Prostate gland (tissue), 2 donors: ENCODE measurements around the gene ZNF616. TPM values are rescaled to one million over a fixed set of nuclear protein-coding genes. Genes with fewer than 3 reads are reported as not detected.

Experiments
- DNase-seq: peaks from one replicate; pipeline ENCODE4 v3.0.0-alpha.2; 2019; ENCODE audit warnings: low spot score
- H3K27ac ChIP-seq, 2 donors: fragments of 200-600 bp; sonication (generic); 2 replicates each; pipeline ENCODE4 v1.5.1; 2017 to 2019
- H3K27me3 ChIP-seq: fragments of 200-600 bp; sonication (generic); replicated peaks from 2 replicates; pipeline ENCODE4 v1.5.1; 2019; ENCODE audit not compliant: insufficient read depth
- H3K36me3 ChIP-seq, 2 donors: fragments of 200-600 bp; sonication (generic); 1 replicate in 1 of 2; 2 replicates in 1 of 2; pipeline versions ENCODE4 v1.5.1 to v1.8.1; 2017 to 2019
- H3K4me1 ChIP-seq: fragments of 200-600 bp; sonication (generic); replicated peaks from 2 replicates; pipeline ENCODE4 v1.5.1; 2019
- H3K4me3 ChIP-seq, 2 donors: fragments of 200-600 bp; sonication (generic); 2 replicates each; pipeline ENCODE4 v1.5.1; 2017 to 2019
- H3K9me3 ChIP-seq: fragments of 200-600 bp; sonication (generic); 2 replicates; pipeline ENCODE4 v1.5.1; 2017
- CTCF ChIP-seq, 4 experiments: fragments of 200-600 bp in 2 of 4; fragments of 450-650 bp in 2 of 4; sonication (generic) in 2 of 4; IDR thresholded peaks; 1 replicate in 3 of 4; 2 replicates in 1 of 4; pipeline ENCODE4 v1.5.1; 2016 to 2019; ENCODE audit warnings: antibody characterized with exemption in 4 of 4, mild to moderate bottlenecking in 2 of 4, moderate library complexity in 2 of 4
- POLR2A ChIP-seq: fragments of 450-650 bp; IDR thresholded peaks from one replicate; pipeline ENCODE4 v1.6.1; 2016; ENCODE audit warnings: antibody characterized with exemption, mild to moderate bottlenecking
- POLR2AphosphoS5 ChIP-seq: sonication (generic); formaldehyde crosslinking; IDR thresholded peaks from one replicate; pipeline ENCODE4 v1.6.1; 2017; ENCODE audit warnings: antibody characterized with exemption
- WGBS: methylation state at CpG from one replicate; pipeline ENCODE4 v1.1.5; 2018; 5-methylcytosine and 5-hydroxymethylcytosine counted together
- intact Hi-C: fragments of 100-400 bp; cut with DNase I; formaldehyde crosslinking; loops from one replicate; pipeline ENCODE4 v1.14.2; 2022
- total RNA-seq, 2 donors: library from RNA; depleted of rRNA; stranded (reverse); fragments of >200 nt; gene quantifications; one replicate each; pipeline ENCODE4 v1.1.0, GENCODE V29; 2016

The ZNF616 gene
- total RNA-seq, 2 donors from 2014 or later = 9.1 to 13.7 TPM

- intact Hi-C loops = no loop called here
- Histone ChIP-seq H3K9me3 (no peaks in the 10 kb centered on the region), H3K27me3 (no peaks in the 10 kb centered on the region), H3K27ac (no peak overlapping the region), H3K4me3 (no peak overlapping the region), H3K4me1 (no peaks in the 10 kb centered on the region), H3K36me3 (peaks cover 0 to 4% of the 10 kb centered on the region in 2 donors)
- TF ChIP-seq POLR2AphosphoS5 = no peak
- TF ChIP-seq CTCF (IDR thresholded peaks at IDR 0.05) = no peak
- no peak for TF ChIP-seq POLR2A
- DNase-seq = no peak
These were observed 53.3 kb downstream of the ZNF616 start for GRCh38 chr19:52086481-52086880.

- no peak overlapping the region for H3K27ac ChIP-seq
- H3K36me3 ChIP-seq = peaks cover 21 to 26% of the 10 kb centered on the region in 2 donors
- peaks cover 5% of the 10 kb centered on the region for H3K9me3 ChIP-seq
- 91% methylated on average over 5 of the region's 5 CpGs for WGBS
- intact Hi-C loops = no loop called here
- H3K4me3 ChIP-seq = no peak overlapping the region
- DNase-seq = no peak
- TF ChIP-seq POLR2A (no peak), CTCF (IDR thresholded peaks at IDR 0.05) (no peak), POLR2AphosphoS5 (no peak)
- H3K4me1 ChIP-seq = no peaks in the 10 kb centered on the region
- H3K27me3 ChIP-seq = no peaks in the 10 kb centered on the region
These were observed 69.2 kb downstream of the ZNF616 start for GRCh38 chr19:52070496-52070895.

- H3K36me3 ChIP-seq = peaks cover 17 to 21% of the 10 kb centered on the region in 2 donors
- intact Hi-C loops = no loop called here
These were observed 70.1 kb downstream of the ZNF616 start for GRCh38 chr19:52069653-52070052.

GRCh38 chr19:52066258-52066863 lies 73.4 kb downstream of the ZNF616 start:
- H3K27me3 ChIP-seq = no peaks in the 10 kb centered on the region
- intact Hi-C loops = no loop called here
- H3K36me3 ChIP-seq = peaks cover 17 to 21% of the 10 kb centered on the region in 2 donors
- no peak for DNase-seq
- TF ChIP-seq POLR2A (no peak), CTCF (IDR thresholded peaks at IDR 0.05) (no peak), POLR2AphosphoS5 (no peak)
- 92% methylated on average over 6 of the region's 6 CpGs for WGBS
- no peak overlapping the region for H3K4me3 ChIP-seq
- H3K27ac ChIP-seq = no peak overlapping the region
- peaks cover 5% of the 10 kb centered on the region for H3K9me3 ChIP-seq
- no peaks in the 10 kb centered on the region for H3K4me1 ChIP-seq

More at GRCh38 chr19:52069653-52070052, 70.1 kb downstream of the ZNF616 start:
- no peaks in the 10 kb centered on the region for H3K4me1 ChIP-seq
- peaks cover 5% of the 10 kb centered on the region for H3K9me3 ChIP-seq
- DNase-seq = no peak
- H3K4me3 ChIP-seq = no peak overlapping the region
- 83% methylated on average over 2 of the region's 2 CpGs for WGBS
- TF ChIP-seq CTCF (IDR thresholded peaks at IDR 0.05) (no peak), POLR2AphosphoS5 (no peak), POLR2A (no peak)
- no peak overlapping the region for H3K27ac ChIP-seq
- no peaks in the 10 kb centered on the region for H3K27me3 ChIP-seq

- 99% methylated on average over 6 of the region's 6 CpGs for WGBS
- no peak for TF ChIP-seq POLR2A
- no peak for TF ChIP-seq CTCF (IDR thresholded peaks at IDR 0.05)
- no peak for TF ChIP-seq POLR2AphosphoS5
- intact Hi-C loops = no loop called here
- Histone ChIP-seq H3K4me3 (no peak overlapping the region), H3K27ac (no peak overlapping the region), H3K4me1 (no peaks in the 10 kb centered on the region), H3K36me3 (peaks cover 14 to 17% of the 10 kb centered on the region in 2 donors), H3K27me3 (no peaks in the 10 kb centered on the region), H3K9me3 (peaks cover 5% of the 10 kb centered on the region)
- no peak for DNase-seq
These were observed 74.3 kb downstream of the ZNF616 start for GRCh38 chr19:52065399-52065798.
